ENCODE results near the gene FRMD4A. TPM values are rescaled to one million over a fixed set of nuclear protein-coding genes. Genes with fewer than 3 reads are reported as not detected.

Gene FRMD4A
- total and polyA plus RNA-seq, 11 donors: 12.2 to 58.1 (median 28.1) TPM

DNA sequence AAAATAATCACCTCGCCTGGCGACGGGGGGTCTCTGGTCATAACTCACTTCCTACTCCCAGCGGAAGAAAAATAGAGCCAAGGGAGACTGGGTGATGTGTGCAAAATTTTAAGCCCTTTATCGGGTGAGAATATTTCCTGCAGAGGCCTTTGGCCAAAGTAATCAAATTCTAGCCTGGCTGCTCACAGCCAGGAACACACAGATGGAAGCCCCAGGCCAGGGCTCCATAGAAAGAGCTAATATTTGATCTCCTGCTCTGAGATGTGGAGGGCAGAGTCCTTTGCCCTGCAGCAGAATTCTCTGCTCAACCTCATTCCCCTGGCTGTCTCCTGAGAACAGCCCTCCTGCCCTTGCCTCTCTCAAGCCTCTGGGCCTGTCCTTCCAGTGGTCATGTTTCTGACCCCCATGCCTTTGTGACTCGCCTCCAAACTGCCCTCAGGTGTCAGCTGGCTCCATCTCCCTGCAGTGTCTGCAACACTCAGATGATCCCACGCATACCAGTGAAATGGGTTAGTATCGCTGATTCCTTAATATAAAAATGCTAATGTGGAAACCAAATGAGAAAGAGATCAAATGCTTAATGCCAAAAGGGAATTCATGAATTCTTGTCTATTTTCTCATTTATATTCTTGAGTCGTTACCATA, 34.5 kb downstream of the FRMD4A start:
- Histone ChIP-seq H3K4me1 (peaks cover 0 to 15% (median 7%) of the 10 kb centered on the region in 12 donors), H3K36me3 (no peaks in the 10 kb centered on the region), H3K27me3 (peaks cover 0 to 13% (median 0%) of the 10 kb centered on the region in 9 donors), H3K9me3 (peaks cover 0 to 25% (median 7%) of the 10 kb centered on the region in 12 donors), H3K4me3 (no peak overlapping the region), H3K27ac (no peak overlapping the region)
- DNase-seq (peak in 2 of 5 donors; percentile 12 to 27), ATAC-seq (peak in 3 of 4 donors; percentile 16 to 50 (median 38))
- WGBS, 4 donors: 44 to 52% (median 47%) methylated on average over 9 of the region's 9 CpGs
- intact Hi-C loops (cut with DNase I): no loop called here
- TF ChIP-seq CTCF (IDR thresholded peaks at IDR 0.05): no peak

DNA sequence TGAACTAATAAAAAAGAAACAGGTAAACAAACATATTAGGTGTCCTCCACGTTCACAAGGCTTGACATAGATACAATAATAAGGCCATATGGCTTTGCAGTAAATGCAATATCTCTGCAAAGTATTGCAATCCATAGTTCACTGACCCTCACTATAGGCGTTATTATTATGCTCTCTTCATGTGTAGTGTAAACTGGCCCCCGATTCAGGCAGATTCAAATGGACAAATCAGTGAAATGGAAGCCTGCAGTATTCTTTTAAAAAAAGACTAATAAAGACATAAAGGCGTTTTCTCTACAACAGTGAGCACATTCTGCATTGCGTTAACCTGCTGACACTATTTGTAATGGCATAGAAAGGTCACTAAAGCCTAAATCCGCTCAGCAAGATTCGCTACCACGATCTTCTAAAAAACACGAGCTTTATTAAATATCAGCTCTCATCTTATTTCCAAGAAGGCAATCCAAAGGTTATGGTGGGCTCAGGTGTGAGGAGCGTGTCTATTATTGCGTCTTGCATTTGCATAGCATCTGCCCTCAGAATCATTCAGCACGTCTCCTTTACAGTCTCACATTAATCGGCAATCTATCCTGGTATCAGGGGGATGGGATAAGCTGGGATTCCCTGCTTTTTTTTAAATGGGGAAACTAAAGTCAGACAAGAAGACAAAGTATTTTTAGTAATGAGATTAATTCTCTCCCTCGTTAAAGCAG, 36.2 kb downstream of the FRMD4A start:
- Histone ChIP-seq H3K9me3 (peaks cover 0 to 39% (median 13%) of the 10 kb centered on the region in 12 donors), H3K4me1 (peaks cover 0 to 15% (median 7%) of the 10 kb centered on the region in 12 donors), H3K27ac (no peak overlapping the region), H3K4me3 (no peak overlapping the region), H3K27me3 (peaks cover 0 to 4% (median 0%) of the 10 kb centered on the region in 9 donors), H3K36me3 (no peaks in the 10 kb centered on the region)
- 87 to 90% (median 88%) methylated on average over 14 of the region's 14 CpGs for WGBS, 4 donors
- DNase-seq (no peak), ATAC-seq (no peak)
- intact Hi-C loops (cut with DNase I): no loop called here
- no peak for TF ChIP-seq POLR2A (IDR thresholded peaks at IDR 0.05)
- TF ChIP-seq CTCF (IDR thresholded peaks at IDR 0.05): no peak

GRCh38 chr10:14293526-14293925, 37.2 kb downstream of the FRMD4A start:
- ATAC-seq: no peak
- intact Hi-C loops (cut with DNase I): no loop called here
- no peak overlapping the region for H3K27ac ChIP-seq
- H3K27me3 ChIP-seq: no peaks in the 10 kb centered on the region
- DNase-seq: no peak
- no peaks in the 10 kb centered on the region for H3K36me3 ChIP-seq
- H3K4me3 ChIP-seq: no peak overlapping the region
- peaks cover 0 to 15% (median 7%) of the 10 kb centered on the region in 12 donors for H3K4me1 ChIP-seq
- H3K9me3 ChIP-seq: peaks cover 0 to 39% (median 13%) of the 10 kb centered on the region in 12 donors
- WGBS, 4 donors: 36 to 51% (median 44%) methylated on average over 3 of the region's 3 CpGs
- no peak for TF ChIP-seq POLR2A (IDR thresholded peaks at IDR 0.05)
- TF ChIP-seq CTCF (IDR thresholded peaks at IDR 0.05): no peak

DNA sequence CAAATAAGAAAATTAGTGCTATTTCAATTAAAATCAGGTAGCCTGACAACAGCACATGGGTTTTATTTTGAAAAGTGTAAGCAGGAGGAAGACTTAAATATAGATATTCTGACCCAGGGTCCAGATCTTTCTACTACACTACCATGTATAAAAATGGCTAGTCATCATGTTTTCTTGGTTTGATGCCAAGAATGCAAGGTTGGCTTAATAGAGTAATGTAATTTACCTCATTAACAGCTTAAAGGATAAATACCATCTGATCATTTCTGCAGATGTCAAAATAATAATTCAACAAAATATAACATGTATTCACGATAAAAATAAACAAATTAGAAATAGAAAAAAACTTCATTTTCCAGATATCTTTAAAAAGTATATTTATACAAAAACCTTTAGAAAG, 39.4 kb downstream of the FRMD4A start:
- WGBS, 4 donors: 91 to 100% (median 95%) methylated on average over 1 of the region's 1 CpG
- TF ChIP-seq POLR2A (IDR thresholded peaks at IDR 0.05): no peak
- TF ChIP-seq CTCF (IDR thresholded peaks at IDR 0.05): no peak
- H3K27ac ChIP-seq: no peak overlapping the region
- ATAC-seq (no peak), DNase-seq (no peak)
- no peak overlapping the region for H3K4me3 ChIP-seq
- peaks cover 0 to 11% (median 4%) of the 10 kb centered on the region in 12 donors for H3K4me1 ChIP-seq
- peaks cover 0 to 39% (median 13%) of the 10 kb centered on the region in 12 donors for H3K9me3 ChIP-seq
- H3K36me3 ChIP-seq: no peaks in the 10 kb centered on the region
- intact Hi-C loops (cut with DNase I): no loop called here
- H3K27me3 ChIP-seq: peaks cover 0 to 2% (median 0%) of the 10 kb centered on the region in 9 donors

All from heart left ventricle (tissue), 16 donors.